Activated T-cell treated with anti-CD3 and anti-CD28 coated beads, Interleukin-2, amount 50 U/mL, for 48 hours (primary cell): ENCODE results near the gene HEATR1.
"Not testable (repeated sequence)": the region's sequence is repeated elsewhere in the genome, so short reads cannot be mapped to it uniquely, and the experiment has no call there.

Experiments used
- DNase-seq, 2 experiments: peaks; one replicate each; pipeline ENCODE4 v3.0.0-alpha.2; 2020

HEATR1 gene

DNA sequence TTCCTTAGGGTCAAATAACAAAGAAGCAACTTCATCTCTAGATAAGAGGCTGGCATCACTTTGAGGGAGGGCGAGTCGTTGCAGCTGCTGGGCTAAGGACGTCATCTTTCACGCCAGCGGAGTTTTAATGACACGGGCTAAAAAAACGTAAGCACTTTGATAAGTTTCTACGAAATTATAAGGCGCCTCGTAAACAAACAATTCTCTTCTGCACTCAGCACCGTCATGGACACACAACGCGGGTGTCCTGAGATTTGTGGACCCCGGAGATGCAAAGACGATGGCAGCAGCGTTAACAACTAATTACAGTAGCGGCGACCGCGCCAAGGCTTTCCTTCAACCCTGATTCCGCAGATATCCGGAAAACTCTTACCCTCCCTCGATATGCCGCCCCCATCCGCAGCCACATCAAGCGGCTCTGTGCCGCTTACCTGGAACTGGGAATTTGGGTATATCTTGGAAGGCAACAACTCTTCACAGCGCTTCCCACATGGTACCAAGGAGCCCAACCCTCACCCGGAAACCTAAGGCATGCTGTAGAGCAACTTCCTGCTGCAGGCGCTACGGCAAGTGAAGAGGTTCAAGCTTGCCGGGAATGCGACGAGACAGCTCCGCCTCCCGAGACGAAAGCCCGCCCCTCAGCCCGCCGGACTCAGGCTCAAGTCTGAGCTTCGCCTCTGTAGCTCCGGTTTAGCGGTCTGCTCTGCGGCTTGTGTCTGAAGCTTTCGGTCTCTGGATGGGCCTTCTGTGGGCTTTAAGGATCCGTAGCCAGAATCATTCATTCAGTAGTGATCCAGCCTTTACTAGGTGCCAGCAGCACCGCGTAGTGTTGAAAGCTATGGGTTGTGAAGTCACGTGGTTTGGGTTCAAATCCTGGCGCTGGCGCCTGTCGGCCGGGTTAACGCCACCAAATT is at the start of gene HEATR1:
Gene HEATR1, minus strand, starts transcription at position 526 of the 914 bp plus-strand sequence. Its CDS starts 421 bp downstream, at position 105.
- DNase-seq = peak; percentile 92 to 95

DNA sequence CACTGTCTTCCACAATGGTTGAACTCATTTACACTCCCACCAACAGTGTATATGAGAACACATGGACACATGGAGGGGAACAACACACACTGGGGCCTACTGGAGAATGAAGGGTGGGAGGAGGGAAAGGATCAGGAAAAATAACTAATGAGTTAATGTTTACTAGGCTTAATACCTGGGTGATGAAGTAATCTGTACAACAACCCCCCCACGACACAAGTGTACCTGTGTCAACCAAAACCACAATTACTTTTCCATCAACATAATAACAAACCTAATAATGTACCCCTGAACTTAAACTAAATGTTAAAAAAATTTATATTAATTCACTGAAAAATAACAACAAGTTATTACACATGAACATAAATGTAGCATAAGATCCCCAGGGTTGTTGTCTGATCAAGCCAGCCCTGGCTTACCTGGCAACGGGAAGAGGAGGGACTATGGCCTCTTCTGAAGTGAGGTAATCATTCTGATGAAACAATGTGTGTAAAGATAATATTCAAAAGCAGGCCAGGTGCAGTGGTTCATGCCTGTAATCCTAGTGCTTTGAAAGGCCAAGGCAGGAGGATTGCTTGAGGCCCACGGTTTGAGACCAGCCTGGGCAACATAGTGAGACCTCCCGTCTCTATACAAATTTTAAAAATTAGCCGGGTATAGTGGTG is 40.8 kb upstream of the HEATR1 start:
- DNase-seq = no peak

GRCh38 chr1:236642763-236643162 is 38.4 kb upstream of the HEATR1 start:
- DNase-seq = no peak

DNA sequence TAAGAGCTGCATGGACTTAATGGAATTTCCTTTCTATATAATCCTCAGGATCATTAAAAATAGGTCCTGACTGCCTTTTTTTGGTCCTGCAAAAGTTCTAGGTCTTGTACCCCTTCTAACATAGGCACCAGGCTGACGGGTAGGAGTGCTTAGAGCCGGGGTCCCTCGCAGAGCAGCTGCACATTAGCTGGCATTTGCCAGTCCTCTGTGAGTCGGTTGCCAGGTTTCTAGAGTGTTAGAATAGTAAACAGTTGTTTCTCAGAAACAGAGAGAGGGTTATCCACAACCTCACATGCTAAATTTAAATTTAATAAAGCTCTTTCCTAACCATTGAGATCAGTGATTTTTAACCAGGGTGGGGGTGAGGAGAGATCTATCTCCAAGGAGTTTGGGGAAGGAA is 35.4 kb upstream of the HEATR1 start:
- no peak for DNase-seq

DNA sequence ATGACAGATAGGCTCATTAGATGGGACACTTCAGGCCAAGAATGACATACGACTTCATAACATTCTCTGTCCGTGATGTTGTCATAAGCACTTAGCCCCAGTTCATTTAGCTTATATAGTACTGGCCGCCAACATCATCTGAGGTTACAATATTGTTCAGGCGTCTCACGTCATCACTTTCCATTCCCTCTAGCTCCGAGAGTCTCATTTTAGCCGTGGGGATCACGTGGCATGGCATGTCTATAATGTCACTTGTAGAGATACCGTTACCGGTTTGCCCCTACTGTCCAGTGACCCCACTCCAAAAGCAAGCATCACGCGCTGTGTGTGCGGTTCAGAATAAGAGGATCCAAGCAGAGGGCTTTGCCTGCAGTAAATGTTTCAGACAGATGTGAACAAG is 34.6 kb upstream of the HEATR1 start:
- no peak for DNase-seq

- no peak for DNase-seq
Measured at GRCh38 chr1:236636017-236636416, 31.7 kb upstream of the HEATR1 start.

GRCh38 chr1:236627727-236628408 is 23.6 kb upstream of the HEATR1 start:
- DNase-seq = no peak

DNA sequence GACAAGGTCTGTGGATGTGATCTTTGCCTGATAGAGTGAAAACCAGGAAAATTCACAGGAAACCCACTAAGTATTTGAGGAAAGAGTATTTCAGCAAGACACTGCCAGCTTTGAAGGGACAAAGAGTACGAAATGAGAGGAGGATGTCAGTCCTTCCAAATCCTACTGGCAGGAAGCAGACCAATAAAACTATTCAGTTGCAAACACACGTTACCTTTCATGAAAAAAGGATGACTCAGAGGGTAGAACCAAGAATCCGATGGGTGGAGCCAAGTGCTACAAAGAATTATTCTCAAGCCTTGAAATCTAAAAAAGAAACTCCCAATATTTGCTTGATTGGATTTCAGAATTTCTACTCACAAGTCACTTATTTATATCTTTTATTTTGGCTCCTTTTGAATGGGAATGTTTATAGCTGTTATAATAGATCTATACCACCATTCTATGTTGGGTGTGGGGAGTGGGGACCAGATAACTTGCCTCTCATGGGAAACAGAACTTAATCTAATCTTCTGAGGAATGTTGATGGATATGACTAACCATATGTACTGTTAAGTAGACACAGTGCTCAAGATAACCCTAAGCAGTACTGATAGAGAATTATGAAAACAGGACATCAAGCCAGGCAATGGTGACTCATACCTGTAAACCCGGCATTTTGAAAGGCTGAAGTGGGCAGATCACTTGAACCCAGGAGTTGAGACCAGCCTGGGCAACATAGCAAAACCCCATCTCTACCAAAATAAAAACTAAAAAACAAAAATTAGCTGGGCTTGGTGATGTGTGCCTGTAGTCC is 19.3 kb upstream of the HEATR1 start:
- DNase-seq = no peak

DNA sequence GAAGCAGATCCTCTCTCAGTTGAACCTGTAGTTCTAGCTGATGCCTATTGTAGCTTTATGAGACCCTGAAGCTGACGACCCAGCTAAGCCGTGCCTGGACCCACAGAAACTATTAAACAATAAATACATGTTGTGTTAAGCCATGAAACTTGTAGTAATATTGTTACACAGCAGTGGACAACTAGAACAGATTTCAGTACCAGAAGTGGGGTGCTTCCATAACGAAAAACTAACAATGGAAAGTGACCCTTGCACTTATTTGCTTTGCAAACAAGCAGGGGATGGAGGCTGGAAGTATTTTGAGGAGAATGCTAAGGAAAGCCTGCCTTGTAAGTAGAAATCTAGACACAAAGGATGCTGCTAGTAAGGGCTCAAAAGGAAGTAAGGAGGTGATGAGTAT is 18.1 kb upstream of the HEATR1 start:
- DNase-seq = no peak

DNA sequence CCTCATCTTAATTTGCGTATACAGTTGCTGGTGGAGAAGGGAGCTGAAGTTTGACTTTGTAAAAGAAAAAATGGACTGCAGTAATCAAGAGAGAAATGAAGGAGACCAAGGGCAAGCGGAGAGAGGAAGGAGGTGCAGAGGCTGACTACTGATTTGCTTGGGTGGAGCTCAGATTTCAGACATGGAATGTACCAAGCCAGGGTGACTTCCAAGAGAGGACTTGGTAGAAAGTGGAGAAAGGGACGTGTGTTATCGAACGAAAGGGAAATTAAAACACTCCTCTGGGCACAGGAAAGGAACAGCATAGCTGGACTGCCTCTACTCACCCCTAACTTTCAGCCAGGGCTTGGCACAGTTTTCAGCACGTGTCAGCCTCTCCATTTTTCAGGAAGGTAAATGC is 15.1 kb upstream of the HEATR1 start:
- no peak for DNase-seq

DNA sequence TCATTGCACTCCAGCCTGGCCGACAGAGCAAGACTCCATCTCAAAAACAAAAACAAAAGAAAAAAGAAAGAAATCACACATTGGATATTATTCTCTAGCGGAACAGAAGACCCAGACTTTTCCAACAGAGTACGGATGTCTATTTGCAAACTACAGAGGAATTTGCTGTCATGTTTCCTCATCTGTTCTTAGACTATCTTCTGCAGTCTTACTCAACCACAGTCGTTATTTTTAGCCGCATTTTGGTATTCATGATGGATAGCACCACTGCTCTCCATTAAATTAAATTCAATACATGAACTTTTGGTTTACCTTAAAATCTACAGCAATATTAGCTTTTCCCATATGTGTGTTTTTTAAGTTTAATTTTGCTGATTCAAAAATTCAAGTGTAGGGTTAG is 14.2 kb upstream of the HEATR1 start:
- DNase-seq = no peak

DNA sequence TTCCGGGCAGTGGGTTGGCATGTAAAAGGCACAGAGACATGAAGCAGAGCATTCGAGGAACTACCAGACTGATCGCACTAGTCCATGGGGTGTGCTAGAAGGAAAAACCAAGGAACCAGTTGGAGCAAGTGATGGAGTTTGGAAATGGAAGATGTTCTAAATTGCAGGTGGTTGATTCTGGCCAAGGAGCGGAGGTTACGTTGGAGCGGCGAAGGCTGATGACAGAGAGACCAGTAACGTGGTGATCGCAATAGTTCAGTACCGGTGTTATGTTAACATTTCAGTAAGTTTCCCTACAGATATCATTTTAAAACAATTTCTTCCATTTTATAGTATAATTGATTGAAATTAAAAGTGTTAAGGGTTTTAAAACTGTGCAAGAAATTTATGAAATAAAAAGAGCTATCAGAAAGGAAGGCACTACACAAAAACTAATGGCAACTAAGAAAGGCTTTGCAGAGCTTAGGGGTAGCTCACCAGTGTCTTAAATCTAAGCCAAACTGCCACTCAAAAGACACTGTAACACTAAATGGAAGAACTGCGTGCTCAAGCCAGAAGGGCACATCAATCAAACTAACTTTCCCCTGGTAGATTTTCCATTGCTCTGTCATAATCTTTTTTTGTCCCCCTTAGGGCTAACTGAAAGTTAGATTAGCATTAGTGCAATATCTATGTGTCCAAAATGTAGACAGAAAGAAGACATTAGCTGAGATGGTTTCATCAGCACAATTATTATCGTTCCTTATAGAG is 11.3 kb upstream of the HEATR1 start:
- DNase-seq = no peak

- no peak for DNase-seq
Measured at GRCh38 chr1:236612349-236612748, 8.0 kb upstream of the HEATR1 start.

DNA sequence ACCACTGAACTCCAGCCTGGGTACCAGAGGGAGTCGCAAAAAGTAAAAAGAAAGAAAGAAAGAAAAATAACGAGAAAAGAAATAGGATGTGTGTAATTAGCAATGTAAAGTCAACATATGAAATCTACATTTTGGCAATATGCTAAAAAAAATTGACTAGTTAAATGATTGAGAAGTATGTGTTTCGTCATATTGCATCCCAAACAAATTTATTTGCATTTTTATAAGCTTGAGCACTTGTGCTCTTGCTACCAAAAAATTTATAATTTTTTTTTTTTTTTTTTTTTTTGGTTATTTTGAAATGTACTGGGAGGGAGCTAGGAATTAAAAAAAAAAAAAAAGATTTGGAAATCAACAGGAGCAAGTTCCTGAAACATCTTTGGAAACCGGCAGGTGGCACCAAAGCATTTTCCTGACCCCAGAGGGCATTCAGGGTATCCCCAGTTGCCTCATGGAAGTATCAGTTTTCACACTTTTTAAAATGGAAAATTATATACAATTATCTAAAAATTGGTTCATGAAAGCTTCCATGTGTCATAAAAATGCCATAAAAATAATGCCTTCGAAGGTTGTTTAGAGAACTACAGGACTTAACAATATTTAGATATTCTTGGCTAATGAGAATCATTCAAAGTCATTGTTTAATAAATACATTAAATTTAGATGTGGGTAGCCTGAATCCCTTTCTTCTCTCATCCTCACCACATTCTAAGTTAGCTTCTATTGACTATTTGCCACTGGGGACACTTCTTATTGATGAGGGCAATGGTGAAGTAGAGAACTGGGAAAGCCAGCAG is 4.8 kb upstream of the HEATR1 start:
- DNase-seq = peak; percentile 32 to 36

- DNase-seq = not testable (repeated sequence)
Measured at GRCh38 chr1:236607597-236607996, 3.3 kb upstream of the HEATR1 start.

DNA sequence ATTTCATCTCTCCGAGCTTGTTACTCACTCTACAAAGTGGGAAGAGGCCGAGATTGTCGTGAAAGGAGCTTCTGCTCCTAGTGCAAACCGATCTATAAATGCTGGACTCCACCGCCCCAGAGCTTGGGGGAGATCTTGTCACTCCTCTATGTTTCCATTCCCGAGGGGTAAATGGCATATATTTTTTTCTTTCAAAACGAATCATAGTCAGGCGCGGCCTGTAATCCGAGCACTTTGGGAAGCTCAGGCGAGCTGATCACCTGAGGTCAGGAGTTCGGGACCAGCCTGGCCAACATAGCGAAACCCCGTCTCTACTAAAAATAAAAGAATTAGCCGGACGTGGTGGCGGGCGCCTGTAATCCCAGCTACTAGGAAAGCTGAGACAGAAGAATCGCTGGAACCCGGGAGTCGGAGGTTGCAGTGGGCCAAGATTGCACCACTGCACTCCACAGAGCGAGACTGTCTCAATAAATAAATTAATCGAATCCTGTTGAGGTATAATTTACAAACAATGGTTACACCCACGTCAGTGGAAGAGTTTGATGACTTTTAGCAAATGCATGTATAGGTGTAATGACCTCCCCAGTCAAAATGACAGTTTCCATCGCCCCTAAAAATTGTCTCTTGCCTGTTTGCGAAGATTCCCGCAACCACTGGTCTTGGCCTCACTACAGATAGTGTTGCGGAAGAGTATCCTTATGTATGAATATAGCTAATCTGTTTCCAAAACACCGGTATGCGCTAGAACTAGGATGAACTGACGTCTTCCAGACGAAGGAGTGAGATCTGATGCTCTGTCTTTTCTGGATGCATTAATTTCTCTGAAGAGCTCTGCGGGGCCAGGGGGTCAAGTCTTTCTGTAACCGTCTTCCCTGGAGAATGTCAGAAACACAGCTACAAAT is 840 bp upstream of the HEATR1 start:
- DNase-seq = peak in 1 of 2 experiments; percentile 18

DNA sequence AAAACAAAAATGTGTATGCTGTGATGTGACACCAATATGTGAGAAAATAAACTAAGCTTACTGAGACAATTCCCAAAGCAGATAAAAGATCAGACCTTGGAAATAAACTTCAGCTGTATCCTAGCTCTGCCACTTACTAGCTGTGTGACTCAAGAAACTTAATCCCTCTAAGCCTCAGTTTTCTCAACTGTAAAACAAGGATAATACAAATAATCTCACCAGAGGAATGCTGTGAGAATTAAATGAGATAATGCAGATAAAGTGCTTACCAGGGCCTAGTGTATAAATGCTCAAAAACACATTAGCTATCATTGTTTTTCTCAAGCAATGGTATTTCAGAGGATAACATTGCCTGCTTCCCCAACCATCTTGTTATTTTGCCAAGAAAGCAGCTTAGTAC is 2.1 kb downstream of the HEATR1 start:
- no peak for DNase-seq

GRCh38 chr1:236590553-236591150 is 13.7 kb downstream of the HEATR1 start:
- no peak for DNase-seq

GRCh38 chr1:236589531-236589930 is 14.8 kb downstream of the HEATR1 start:
- no peak for DNase-seq

GRCh38 chr1:236581528-236581927 is 22.8 kb downstream of the HEATR1 start:
- no peak for DNase-seq
